IMR-90 (cell line): ENCODE results near the gene PCK1. TPM values are rescaled to one million over a fixed set of nuclear protein-coding genes. Genes with fewer than 3 reads are reported as not detected.

Experiments
- ATAC-seq: fragments of 200-7000 bp; cut with Tn5 transposase; 2 replicates; pipeline ENCODE4 v1.9.1; 2020; ENCODE audit warnings: low read depth, mild to moderate bottlenecking, moderate library complexity
- BruUV-seq: library from RNA; stranded (reverse); fragments of 400-500 nt; replicated peaks from 2 replicates; lab custom pipeline; 2021; lab: Mats Ljungman, UMichigan
- CTCF ChIA-PET: fragments of 300-600 bp; formaldehyde crosslinking; extraction: SDS; loops from one replicate; lab custom pipeline; 2021; ENCODE audit warnings: antibody characterized with exemption; lab: Yijun Ruan, JAX
- POLR2A ChIA-PET: fragments of 300-600 bp; sonication (Branson Sonifier 250); formaldehyde crosslinking; loops from one replicate; lab custom pipeline; 2022; ENCODE audit warnings: antibody characterized with exemption; ENCODE audit not compliant: unreplicated experiment; lab: Charles Lee
- DNase-seq: peaks from one replicate; pipeline ENCODE4 v3.0.0; 2013
- H2AFZ ChIP-seq: replicated peaks from 2 replicates; pipeline ENCODE3; 2013; ENCODE audit warnings: low read length, mild to moderate bottlenecking; ENCODE audit not compliant: poor library complexity
- H2AK5ac ChIP-seq: 2 replicates; pipeline ENCODE4 v1.6.1; 2013; ENCODE audit warnings: low read depth, low read length, inconsistent platforms
- H2AK9ac ChIP-seq: replicated peaks from 2 replicates; pipeline ENCODE3; 2013; ENCODE audit warnings: mild to moderate bottlenecking, low read depth, low read length, moderate library complexity; ENCODE audit not compliant: poor library complexity
- H2BK120ac ChIP-seq: 2 replicates; pipeline ENCODE4 v1.6.1; 2013; ENCODE audit warnings: low read depth, low read length, inconsistent platforms
- H2BK15ac ChIP-seq: 3 replicates; pipeline ENCODE4 v1.6.1; 2013; ENCODE audit warnings: low read depth, low read length, inconsistent platforms
- H2BK20ac ChIP-seq: 2 replicates; pipeline ENCODE4 v1.6.1; 2013; ENCODE audit warnings: low read depth, mild to moderate bottlenecking, inconsistent platforms, low read length, moderate library complexity
- H2BK5ac ChIP-seq: 2 replicates; pipeline ENCODE4 v1.6.1; 2013; ENCODE audit warnings: mild to moderate bottlenecking, low read depth, low read length, inconsistent platforms; ENCODE audit not compliant: poor library complexity, severe bottlenecking
- H3K14ac ChIP-seq: replicated peaks from 2 replicates; pipeline ENCODE4 v1.6.1; 2013; ENCODE audit warnings: low read depth, low read length, inconsistent platforms
- H3K18ac ChIP-seq: 2 replicates; pipeline ENCODE4 v1.6.1; 2013; ENCODE audit warnings: low read depth, low read length, control low read depth
- H3K23ac ChIP-seq: 2 replicates; pipeline ENCODE4 v1.6.1; 2013; ENCODE audit warnings: low read depth, low read length, inconsistent platforms
- H3K27ac ChIP-seq: 2 replicates; pipeline ENCODE4 v1.5.1; 2013; ENCODE audit warnings: mild to moderate bottlenecking, control low read depth, low read length; ENCODE audit not compliant: insufficient read depth
- H3K27me3 ChIP-seq: 2 replicates; pipeline ENCODE4 v1.6.1; 2013; ENCODE audit warnings: low read length; ENCODE audit not compliant: control insufficient read depth, insufficient read depth
- H3K36me3 ChIP-seq: 2 replicates; pipeline ENCODE4 v1.6.1; 2013; ENCODE audit warnings: low read length, mixed read lengths; ENCODE audit not compliant: control insufficient read depth, insufficient read depth
- H3K4ac ChIP-seq: 2 replicates; pipeline ENCODE4 v1.6.1; 2013; ENCODE audit warnings: low read depth, low read length, inconsistent platforms
- H3K4me1 ChIP-seq: 2 replicates; pipeline ENCODE4 v1.6.1; 2013; ENCODE audit warnings: low read length, mixed read lengths; ENCODE audit not compliant: control insufficient read depth, insufficient read depth
- H3K4me2 ChIP-seq: 2 replicates; pipeline ENCODE4 v1.6.1; 2013; ENCODE audit warnings: low read depth, mild to moderate bottlenecking, control low read depth, low read length, moderate library complexity
- H3K4me3 ChIP-seq: 2 replicates; pipeline ENCODE4 v1.5.1; 2013; ENCODE audit warnings: low read depth, mild to moderate bottlenecking, control low read depth, low read length, moderate library complexity; ENCODE audit not compliant: insufficient read depth
- H3K56ac ChIP-seq: 2 replicates; pipeline ENCODE4 v1.6.1; 2013; ENCODE audit warnings: low read length, inconsistent platforms; ENCODE audit not compliant: insufficient read depth; ENCODE audit errors: extremely low read depth
- H3K79me1 ChIP-seq, 2 experiments: 2 replicates each; pipeline ENCODE4 v1.6.1; 2013; ENCODE audit warnings: low read length in 2 of 2, inconsistent platforms in 1 of 2, low read depth in 1 of 2
- H3K9ac ChIP-seq: 2 replicates; pipeline ENCODE4 v1.6.1; 2013; ENCODE audit warnings: low read depth, low read length, control low read depth
- H3K9me1 ChIP-seq: 2 replicates; pipeline ENCODE4 v1.6.1; 2013; ENCODE audit warnings: low read length, inconsistent platforms; ENCODE audit not compliant: insufficient read depth
- H3K9me3 ChIP-seq: 2 replicates; pipeline ENCODE4 v1.6.1; 2013; ENCODE audit warnings: low read length; ENCODE audit not compliant: control insufficient read depth, insufficient read depth
- H4K20me1 ChIP-seq: 2 replicates; pipeline ENCODE4 v1.6.1; 2013; ENCODE audit warnings: low read length, inconsistent platforms; ENCODE audit not compliant: insufficient read depth
- H4K5ac ChIP-seq: 2 replicates; pipeline ENCODE4 v1.6.1; 2013; ENCODE audit warnings: mild to moderate bottlenecking, low read depth, low read length, control low read depth
- H4K8ac ChIP-seq, 2 experiments: 2 replicates each; pipeline ENCODE4 v1.6.1; 2013; ENCODE audit warnings: low read depth in 2 of 2, low read length in 2 of 2, control low read depth in 1 of 2, inconsistent platforms in 1 of 2
- H4K91ac ChIP-seq: 2 replicates; pipeline ENCODE4 v1.6.1; 2013; ENCODE audit warnings: low read depth, low read length, inconsistent platforms; ENCODE audit not compliant: insufficient read depth
- BHLHE40 ChIP-seq: fragments of 150-350 bp; IDR thresholded peaks from 2 replicates; pipeline ENCODE4 v1.6.1; 2016; ENCODE audit warnings: mild to moderate bottlenecking, low read depth, low read length
- CEBPB ChIP-seq: IDR thresholded peaks from 2 replicates; pipeline ENCODE4 v1.6.1; 2012; ENCODE audit warnings: low read depth, low read length, improper control_type of control experiment
- FOS ChIP-seq: fragments of 150-350 bp; IDR thresholded peaks from 2 replicates; pipeline ENCODE4 v1.6.1; 2016; ENCODE audit warnings: low read depth, low read length
- RCOR1 ChIP-seq: IDR thresholded peaks from 2 replicates; pipeline ENCODE4 v1.6.1; 2012; ENCODE audit warnings: mild to moderate bottlenecking, low read length, improper control_type of control experiment; ENCODE audit not compliant: insufficient replicate concordance
- WGBS, 2 experiments: methylation state at CpG; one replicate each; pipeline versions ENCODE4 v1.1.5 to v1.1.7; 2013; ENCODE audit warnings: missing lambda C conversion rate in 2 of 2; ENCODE audit not compliant: insufficient read length in 1 of 2; ENCODE audit errors: extremely low coverage in 2 of 2; 5-methylcytosine and 5-hydroxymethylcytosine counted together
- dilution Hi-C: fragments of 300-500 bp; cut with HindIII; formaldehyde crosslinking; loops from one replicate; pipeline ENCODE4 v1.14.3; 2018; ENCODE audit warnings: low sequenced_read_pairs; ENCODE audit not compliant: unreplicated experiment
- in situ Hi-C: fragments of 300-500 bp; cut with MboI; formaldehyde crosslinking; loops from 3 replicates; pipeline ENCODE4 v1.14.3; 2019; ENCODE audit warnings: low sequenced_read_pairs, inconsistent platforms, mixed read lengths
- intact Hi-C: fragments of 100-400 bp; cut with micrococcal nuclease; formaldehyde crosslinking; loops from 2 replicates; pipeline ENCODE4 v1.10.0; 2022
- polyA plus RNA-seq, 3 experiments: library from polyadenylated mRNA; depleted of rRNA; stranded (reverse); fragments of >200 nt; gene quantifications; 2 replicates each; pipeline ENCODE4 v1.2.3, GENCODE V29; 2012; ENCODE audit warnings: low replicate concordance in 1 of 3
- total RNA-seq: library from RNA; depleted of rRNA; stranded (reverse); fragments of >200 nt; gene quantifications from 2 replicates; pipeline ENCODE4 v1.2.3, GENCODE V29; 2012
- TF ChIP-seq, protein P1 (sequence below): conservative IDR thresholded peaks from 2 replicates; pipeline ENCODE4 v1.5.1; 2012; ENCODE audit warnings: mild to moderate bottlenecking, low read depth, low read length, improper control_type of control experiment

PCK1 gene
- total and polyA plus RNA-seq, 2 of the 4 experiments (the other 2 are of a cell fraction): not detected

DNA sequence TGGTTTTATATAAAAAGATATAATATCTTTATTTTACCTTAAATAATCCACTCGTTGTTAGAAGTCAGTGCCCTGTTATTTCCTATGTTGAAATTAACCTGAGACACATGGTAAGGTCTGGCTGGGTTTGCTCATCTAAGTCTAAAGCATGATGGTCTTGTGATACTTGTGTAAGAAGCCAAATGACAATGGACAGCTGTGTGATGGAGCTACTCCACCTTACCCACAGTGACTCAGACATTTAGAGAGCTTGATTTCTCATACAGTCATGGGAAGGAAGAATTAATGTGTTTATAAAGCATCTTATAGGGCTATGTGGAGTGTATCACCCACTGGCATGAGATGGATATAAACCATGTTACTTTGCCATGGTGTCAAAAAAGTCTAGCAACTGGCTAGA lies 47.7 kb upstream of the PCK1 start:
- POLR2A ChIA-PET: no interaction called here
- Histone ChIP-seq H3K9me1 (no peaks in the 10 kb centered on the region), H4K91ac (no peak overlapping the region), H2BK120ac (no peak overlapping the region), H4K8ac (no peak overlapping the region), H3K56ac (no peak overlapping the region), H2BK5ac (no peak overlapping the region), H2AK9ac (no peak overlapping the region), H3K18ac (no peak overlapping the region), H3K14ac (no peak overlapping the region), H3K9ac (no peak overlapping the region), H3K4ac (no peak overlapping the region), H3K4me2 (no peak overlapping the region), H3K9me3 (no peaks in the 10 kb centered on the region), H4K5ac (no peak overlapping the region), H2AK5ac (no peak overlapping the region), H3K27me3 (peaks cover 15% of the 10 kb centered on the region), H2BK20ac (no peak overlapping the region), H3K4me1 (no peaks in the 10 kb centered on the region), H3K36me3 (no peaks in the 10 kb centered on the region), H3K27ac (no peak overlapping the region), H2AFZ (no peak overlapping the region), H4K20me1 (no peaks in the 10 kb centered on the region), H3K79me1 (no peaks in the 10 kb centered on the region), H3K23ac (no peak overlapping the region), H2BK15ac (no peak overlapping the region), H3K4me3 (no peak overlapping the region)
- dilution Hi-C loops (no loop called here), in situ Hi-C loops (loop anchor here (5.0 kb wide), 2 partner anchors 79 to 699 kb away; no protein-coding TSS in a partner anchor), intact Hi-C loops (no loop called here)
- DNase-seq: peak; percentile 49
- TF ChIP-seq FOS (no peak), CEBPB (no peak), BHLHE40 (no peak), RCOR1 (no peak)
- TF ChIP-seq, protein P1, sequence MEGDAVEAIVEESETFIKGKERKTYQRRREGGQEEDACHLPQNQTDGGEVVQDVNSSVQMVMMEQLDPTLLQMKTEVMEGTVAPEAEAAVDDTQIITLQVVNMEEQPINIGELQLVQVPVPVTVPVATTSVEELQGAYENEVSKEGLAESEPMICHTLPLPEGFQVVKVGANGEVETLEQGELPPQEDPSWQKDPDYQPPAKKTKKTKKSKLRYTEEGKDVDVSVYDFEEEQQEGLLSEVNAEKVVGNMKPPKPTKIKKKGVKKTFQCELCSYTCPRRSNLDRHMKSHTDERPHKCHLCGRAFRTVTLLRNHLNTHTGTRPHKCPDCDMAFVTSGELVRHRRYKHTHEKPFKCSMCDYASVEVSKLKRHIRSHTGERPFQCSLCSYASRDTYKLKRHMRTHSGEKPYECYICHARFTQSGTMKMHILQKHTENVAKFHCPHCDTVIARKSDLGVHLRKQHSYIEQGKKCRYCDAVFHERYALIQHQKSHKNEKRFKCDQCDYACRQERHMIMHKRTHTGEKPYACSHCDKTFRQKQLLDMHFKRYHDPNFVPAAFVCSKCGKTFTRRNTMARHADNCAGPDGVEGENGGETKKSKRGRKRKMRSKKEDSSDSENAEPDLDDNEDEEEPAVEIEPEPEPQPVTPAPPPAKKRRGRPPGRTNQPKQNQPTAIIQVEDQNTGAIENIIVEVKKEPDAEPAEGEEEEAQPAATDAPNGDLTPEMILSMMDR: no peak
- WGBS, 2 experiments: no CpG with 5 or more reads among the region's 1 CpG
- BruUV-seq: no TSS peak
- CTCF ChIA-PET: interaction anchor here (0.6 kb wide), 1 partner anchor 82 kb away, joined by 4 read pairs; no protein-coding TSS in a partner anchor
- peak; percentile 48; the same call in 1 of the 2 replicates for ATAC-seq
